ENCODE data around the gene PYURF. TPM values are rescaled to one million over a fixed set of nuclear protein-coding genes. Genes with fewer than 3 reads are reported as not detected.

Gene PYURF
- polyA plus RNA-seq, 3 donors, result 117 to 126 (median 121) TPM

DNA sequence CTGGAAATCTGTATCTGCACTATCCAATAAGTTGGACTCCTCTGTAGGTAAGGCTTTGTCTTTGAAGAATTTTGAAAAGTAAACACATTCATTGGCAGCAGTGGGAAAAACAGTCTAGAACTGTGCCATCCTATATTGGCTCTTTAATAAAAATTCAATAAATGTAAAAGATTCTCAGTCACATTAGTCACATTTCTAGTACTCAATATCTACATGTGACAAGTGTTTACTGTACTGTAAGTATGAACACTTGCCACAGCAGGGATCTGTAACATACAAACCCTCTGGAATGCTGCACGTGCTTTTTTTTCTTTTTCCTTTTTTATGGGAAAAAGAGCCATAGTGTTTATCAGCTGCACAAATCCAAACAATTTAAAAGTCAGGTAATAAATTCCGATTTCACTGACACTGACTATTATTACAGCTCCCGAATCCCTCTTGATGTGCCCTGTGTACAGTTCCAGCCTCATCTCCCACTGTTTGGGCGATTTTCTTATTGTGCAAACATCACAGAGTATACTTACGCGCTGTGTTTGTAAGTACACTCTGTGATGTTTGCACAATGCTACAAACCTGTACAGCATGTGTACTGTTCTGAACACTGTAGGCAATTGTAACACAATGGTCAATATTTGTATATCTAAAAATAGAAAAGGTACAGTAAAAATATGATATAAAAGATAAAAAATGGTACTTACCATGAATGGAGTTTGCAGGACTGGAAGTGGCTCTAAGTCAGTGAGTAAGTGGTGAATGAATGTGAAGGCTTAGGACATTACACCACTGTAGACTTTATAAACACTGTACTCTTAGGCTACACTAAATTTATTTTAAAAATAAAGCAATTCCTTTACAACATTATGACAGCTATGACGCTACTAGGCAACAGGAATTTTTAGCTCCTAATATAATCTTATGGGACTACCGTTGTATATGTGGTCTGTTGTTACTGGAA is 8.7 kb downstream of the PYURF start:
- no peak for DNase-seq (ENCODE audit: low read depth in 3 of 3, low spot score in 2 of 3)

- no peak for DNase-seq (ENCODE audit: low read depth in 3 of 3, low spot score in 2 of 3)
Measured at GRCh38 chr4:88511236-88511635, 12.3 kb downstream of the PYURF start.

DNA sequence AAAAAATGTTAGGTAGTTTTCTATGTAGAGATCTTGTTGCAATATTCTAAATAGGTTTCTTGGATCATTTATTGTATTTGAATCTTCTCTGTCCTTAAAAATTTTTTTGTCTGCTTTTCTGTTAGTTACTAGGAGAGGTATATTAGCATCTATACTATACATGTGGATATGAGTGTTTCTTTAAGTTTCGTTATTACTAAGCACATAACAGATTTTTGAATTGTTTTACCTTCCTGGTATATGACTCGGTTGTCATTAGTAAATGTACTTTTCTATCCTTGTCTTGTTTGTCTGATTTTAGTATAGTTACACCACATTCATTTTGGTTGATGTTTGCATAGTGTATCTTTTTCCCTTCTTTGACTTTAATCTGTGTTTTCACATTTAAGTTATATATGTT is 20.2 kb downstream of the PYURF start:
- no peak for DNase-seq (ENCODE audit: low read depth in 3 of 3, low spot score in 2 of 3)

GRCh38 chr4:88497859-88498409 is 25.6 kb downstream of the PYURF start:
- DNase-seq (ENCODE audit: low read depth in 3 of 3, low spot score in 2 of 3), result no peak

DNA sequence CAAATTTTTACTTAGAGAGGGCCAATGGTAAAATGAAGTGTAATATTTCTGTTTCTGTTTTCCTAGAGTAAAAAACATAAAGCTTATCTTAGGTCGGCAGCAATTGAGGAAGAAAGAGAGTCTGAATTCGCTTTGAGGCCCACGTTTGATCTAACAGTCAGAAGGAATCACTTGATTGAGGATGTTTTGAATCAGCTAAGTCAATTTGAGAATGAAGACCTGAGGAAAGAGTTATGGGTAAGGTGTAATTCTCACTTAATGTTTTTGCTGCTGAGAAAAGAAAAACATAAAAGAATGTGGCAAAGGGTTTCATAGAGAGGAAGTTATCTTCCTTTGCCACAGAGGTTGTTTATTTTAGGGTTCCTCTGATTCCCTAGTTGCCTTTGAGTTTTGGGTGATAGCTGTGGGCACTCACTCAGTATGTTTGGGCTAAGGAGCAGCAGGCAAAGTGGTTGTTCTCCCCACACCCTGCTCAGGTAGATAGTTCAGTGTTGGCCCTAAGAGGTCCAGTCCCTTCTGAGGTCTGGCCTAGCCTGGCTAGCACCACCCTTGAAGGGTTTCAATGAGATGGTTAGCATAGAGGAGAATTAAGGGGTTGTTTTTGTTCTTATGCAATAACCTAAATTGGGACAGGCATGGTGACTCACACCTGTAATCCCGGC is 34.3 kb downstream of the PYURF start:
- DNase-seq (ENCODE audit: low read depth in 3 of 3, low spot score in 2 of 3), result no peak

GRCh38 chr4:88481537-88481936 is 42.0 kb downstream of the PYURF start:
- no peak for DNase-seq (ENCODE audit: low read depth in 3 of 3, low spot score in 2 of 3)

DNA sequence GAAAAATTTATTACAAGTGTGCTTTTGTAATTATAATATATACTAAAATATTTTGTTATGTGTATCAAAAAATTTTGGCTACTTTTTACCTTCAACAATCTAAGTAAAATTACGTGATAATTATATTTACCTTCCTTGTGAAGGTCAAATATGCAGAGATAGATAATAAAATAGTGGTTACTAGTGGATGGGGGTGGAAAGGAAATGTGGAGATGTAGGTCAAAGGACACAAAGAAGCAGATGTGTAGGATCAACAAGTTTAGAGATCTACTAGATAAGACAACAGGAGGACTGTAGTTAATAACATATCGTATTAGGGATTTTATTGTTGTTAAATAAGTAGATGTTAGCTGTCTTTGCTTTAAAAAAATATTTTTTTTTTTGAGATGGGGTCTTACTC is 45.3 kb downstream of the PYURF start:
- no peak for DNase-seq (ENCODE audit: low read depth in 3 of 3, low spot score in 2 of 3)

DNA sequence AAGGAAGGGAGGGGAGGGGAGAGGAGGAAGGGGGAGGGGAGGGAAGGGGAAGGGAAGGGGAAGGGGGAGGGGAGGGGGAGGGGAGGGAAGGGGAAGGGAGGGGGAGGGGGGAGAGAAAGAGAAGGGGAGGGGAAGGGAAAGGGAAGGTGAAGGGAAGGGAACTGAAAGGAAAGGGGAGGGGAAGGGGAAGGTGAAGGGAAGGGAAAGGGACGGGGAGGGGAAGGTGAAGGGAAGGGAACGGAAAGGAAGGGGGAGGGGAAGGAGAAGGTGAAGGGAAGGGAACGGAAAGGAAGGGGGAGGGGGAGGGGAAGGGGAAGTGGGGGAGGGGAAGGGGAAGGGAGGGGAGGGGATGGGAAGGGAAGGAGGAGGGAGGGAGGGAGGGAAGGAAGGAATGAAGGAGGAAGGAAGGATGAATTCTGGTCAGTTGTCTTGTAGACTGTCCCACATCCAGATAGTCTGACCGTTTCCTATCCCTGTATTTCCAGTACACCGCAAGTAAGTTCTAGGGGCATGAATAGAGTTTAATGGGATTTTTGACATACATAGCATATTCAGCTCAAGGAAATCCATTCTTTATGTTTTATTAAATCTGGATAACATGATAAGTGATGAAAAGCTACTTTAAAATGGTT is 46.2 kb downstream of the PYURF start:
- DNase-seq (ENCODE audit: low read depth in 3 of 3, low spot score in 2 of 3), result no peak

Other genes starting within 250 kb of the PYURF start
- 10 to 100 TPM; 14.3 to 16.6 (median 16.3) TPM for gene PPM1K, start 239.2 kb downstream of the PYURF start, polyA plus RNA-seq (ENCODE audit: insufficient read length in 3 of 3)
- gene HERC6, start 144.9 kb downstream of the PYURF start, polyA plus RNA-seq (ENCODE audit: insufficient read length in 3 of 3), result 10 to 100 TPM in 1 of 3 donors, 1 to 10 TPM in 2; 7.2 to 10.2 (median 9.9) TPM
- gene HERC5, start 66.7 kb downstream of the PYURF start, polyA plus RNA-seq (ENCODE audit: insufficient read length in 3 of 3), result 1 to 10 TPM; 5.4 to 7.0 (median 5.8) TPM
- 10 to 100 TPM; 13.3 to 16.0 (median 14.4) TPM for gene HERC3, start 68.7 kb upstream of the PYURF start, polyA plus RNA-seq (ENCODE audit: insufficient read length in 3 of 3)
- 10 to 100 TPM; 13.8 to 17.8 (median 15.3) TPM for gene NAP1L5, start 174.1 kb upstream of the PYURF start, polyA plus RNA-seq (ENCODE audit: insufficient read length in 3 of 3)

Measured in right renal cortex interstitium (tissue), 3 donors.